GM10266 (cell line): ENCODE measurements around the gene NINJ1.

Experiments used
- DNase-seq: peaks from one replicate; pipeline ENCODE4 v3.0.0; 2012; ENCODE audit errors: extremely low spot score
- TF ChIP-seq, protein P1 (sequence below): IDR thresholded peaks from 2 replicates; pipeline ENCODE4 v1.5.1; 2012; ENCODE audit warnings: mild to moderate bottlenecking, low read depth; ENCODE audit not compliant: control insufficient read depth, insufficient read depth; ENCODE audit errors: missing control alignments

Gene NINJ1

DNA sequence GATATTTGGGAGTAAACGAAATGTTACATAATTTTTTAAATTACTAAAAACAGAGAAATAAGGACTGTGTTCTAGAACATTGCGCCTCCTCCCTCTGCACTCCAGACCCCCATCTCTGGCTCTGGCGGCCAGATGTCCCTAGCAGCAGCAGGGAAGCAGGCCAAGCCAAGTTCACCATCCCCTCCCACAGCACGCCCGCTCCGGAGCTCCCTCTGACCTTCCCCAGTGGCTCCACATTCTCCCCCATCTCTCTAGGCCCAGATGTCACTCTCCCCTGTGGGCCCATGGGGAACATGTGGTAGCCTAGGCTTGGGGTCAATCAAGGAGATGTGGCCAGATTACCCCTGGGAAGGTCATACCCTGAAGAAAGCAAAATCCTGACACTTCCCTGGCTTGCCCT lies 43.6 kb upstream of the NINJ1 start:
- no peak for DNase-seq

DNA sequence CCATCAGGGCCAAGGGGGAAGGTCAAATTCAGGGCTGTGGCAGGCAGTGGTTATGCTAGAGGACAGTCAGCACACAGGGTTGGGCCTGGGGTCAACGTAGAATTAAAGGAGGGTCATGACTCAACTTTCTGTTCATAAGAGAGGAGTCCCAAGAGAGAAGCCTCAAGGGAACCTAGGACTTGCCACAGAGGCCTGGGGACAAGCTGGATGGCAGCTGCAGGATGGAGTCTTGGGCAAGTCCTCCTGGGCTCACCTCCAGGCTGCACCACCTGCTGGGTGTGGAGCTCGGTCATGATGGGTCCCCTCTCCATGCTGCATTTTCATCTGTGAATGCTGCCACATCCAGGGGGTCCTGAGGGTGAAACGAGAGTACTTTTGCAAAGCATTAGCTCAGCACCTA lies 40.9 kb upstream of the NINJ1 start:
- TF ChIP-seq, protein P1, sequence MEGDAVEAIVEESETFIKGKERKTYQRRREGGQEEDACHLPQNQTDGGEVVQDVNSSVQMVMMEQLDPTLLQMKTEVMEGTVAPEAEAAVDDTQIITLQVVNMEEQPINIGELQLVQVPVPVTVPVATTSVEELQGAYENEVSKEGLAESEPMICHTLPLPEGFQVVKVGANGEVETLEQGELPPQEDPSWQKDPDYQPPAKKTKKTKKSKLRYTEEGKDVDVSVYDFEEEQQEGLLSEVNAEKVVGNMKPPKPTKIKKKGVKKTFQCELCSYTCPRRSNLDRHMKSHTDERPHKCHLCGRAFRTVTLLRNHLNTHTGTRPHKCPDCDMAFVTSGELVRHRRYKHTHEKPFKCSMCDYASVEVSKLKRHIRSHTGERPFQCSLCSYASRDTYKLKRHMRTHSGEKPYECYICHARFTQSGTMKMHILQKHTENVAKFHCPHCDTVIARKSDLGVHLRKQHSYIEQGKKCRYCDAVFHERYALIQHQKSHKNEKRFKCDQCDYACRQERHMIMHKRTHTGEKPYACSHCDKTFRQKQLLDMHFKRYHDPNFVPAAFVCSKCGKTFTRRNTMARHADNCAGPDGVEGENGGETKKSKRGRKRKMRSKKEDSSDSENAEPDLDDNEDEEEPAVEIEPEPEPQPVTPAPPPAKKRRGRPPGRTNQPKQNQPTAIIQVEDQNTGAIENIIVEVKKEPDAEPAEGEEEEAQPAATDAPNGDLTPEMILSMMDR = no peak
- DNase-seq = no peak

More for the DNA sequence above, 43.6 kb upstream of the NINJ1 start:
- TF ChIP-seq, protein P1 = no peak

DNA sequence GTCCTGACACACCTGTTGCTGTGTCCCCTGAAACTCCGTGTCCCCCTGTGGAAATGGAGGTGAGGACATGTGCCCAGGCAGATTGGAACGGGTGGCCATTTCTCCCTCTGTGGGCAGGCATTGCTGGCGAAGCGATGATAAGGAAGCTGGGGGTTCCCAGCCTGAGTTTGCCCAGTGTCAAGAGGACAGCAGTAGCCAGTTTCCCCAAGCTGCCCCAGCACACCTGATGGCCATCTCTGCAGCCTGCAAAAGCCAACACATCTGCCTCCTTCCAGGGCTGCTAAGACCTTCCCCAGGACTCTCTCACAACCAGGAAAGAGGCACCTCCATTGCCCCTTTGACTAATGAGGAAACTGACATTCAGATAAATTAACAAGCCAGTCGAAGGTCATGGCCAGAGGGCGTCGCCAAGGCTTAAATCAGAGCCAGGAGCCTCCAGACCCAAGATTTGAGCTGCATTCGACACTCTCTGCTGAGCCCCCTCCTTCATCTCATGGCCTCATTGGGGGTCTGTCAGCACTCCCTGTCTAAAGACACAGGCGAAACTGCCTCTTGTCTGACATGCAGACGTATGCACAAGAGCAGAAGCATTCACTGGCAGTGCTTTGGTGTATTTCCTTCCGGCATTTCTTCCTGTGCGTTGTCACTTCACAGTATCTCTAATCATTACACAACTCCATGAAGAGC lies 39.5 kb upstream of the NINJ1 start:
- DNase-seq = no peak
- TF ChIP-seq, protein P1 = no peak

DNA sequence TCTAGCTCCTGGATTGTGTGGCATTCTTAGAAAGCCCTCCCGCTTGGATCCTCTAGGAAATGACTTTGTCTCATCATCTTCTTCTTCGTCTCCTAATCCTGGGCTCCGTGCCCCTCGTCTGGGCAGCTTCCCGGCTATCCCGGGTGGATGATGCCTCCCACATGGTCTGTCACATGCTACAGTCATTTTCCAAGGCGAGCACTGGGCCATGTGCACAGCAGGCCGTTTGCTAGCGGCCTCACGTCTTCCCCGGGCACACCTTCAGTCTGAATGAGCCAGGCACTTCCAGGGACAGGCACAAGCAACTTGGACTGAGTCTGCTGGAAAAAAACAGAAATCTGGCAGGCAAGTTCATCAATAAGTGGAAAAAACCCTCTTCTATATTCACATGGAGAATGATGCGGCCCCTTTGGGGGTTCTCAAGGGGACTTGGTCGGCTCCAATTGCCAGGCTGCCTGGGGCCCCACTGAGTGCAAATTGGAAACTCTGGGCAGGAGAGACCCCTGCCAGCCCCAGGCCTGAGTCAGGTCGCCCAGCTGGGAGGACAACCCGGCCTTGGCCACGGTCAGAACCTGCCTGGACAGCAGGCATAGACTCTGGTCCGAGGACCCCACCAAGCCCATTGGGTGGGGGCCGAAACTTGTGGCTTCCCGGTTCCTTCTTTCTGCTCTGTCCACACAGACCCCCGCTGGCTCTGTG lies 38.8 kb upstream of the NINJ1 start:
- TF ChIP-seq, protein P1 = no peak
- DNase-seq = no peak

DNA sequence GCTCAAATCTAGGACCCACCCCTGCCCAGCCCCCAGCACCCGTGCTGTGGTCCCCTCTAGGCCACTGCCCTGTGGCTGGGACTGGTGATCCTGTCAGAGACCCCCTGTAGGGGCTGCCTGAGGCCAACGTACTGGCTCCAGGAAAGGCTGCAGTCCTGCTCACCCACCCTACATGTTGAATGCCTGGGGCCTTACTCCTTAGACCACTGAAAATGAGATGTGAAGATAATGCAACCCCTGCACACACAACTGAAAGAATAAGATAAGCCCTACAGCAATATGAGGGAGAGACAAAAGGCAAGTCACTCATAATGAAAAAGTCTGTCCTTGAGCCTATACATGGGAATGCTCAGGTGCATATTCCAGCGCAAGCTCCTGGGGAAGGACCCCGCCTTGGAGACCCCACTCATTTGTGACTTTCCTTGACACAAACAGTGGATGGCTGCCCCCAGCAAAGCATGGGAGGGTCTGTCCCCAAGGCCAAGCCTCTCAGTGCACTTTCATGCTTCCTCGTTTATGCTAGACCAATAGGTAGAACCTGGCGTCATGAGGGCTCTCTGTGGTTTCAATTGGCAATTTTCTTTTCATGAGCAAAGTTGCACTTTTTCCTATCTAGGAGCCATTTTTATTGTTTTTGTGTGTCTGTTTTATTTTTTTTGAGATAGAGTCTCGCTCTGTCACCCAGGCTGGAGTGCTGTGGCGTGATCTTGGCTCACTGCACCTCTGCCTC lies 37.4 kb upstream of the NINJ1 start:
- no peak for DNase-seq
- TF ChIP-seq, protein P1 = no peak

DNA sequence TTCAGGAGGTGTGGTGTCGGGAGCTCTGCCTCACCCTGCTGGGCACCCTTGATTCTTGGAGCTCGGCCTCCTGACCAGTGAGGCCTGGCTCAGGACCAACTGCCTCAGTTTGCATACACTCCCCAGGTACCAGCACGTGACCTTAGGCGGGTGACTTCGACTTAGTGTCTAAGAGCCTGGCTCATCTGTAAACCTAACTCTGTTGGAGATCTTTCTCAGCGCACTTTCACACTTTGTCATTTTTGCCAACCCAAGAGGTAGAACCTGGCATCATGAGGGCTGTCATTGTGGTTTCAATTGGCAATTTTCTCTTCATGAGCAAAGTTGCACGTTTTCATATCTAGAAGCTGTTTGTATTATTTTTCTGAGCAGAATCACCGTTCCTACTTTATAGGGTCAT lies 36.5 kb upstream of the NINJ1 start:
- no peak for DNase-seq
- TF ChIP-seq, protein P1 = no peak
